Left lung (tissue), 10 donors: Measurements from ENCODE around the gene AICDA. TPM values are rescaled to one million over a fixed set of nuclear protein-coding genes. Genes with fewer than 3 reads are reported as not detected.
"Not testable (repeated sequence)": the region's sequence is repeated elsewhere in the genome, so short reads cannot be mapped to it uniquely, and the experiment has no call there.

Experiments used
- ATAC-seq: fragments of 200-7000 bp; cut with Tn5 transposase; one replicate; pipeline ENCODE4 v1.9.1; 2020; ENCODE audit warnings: moderate library complexity
- DNase-seq, 4 donors: peaks; one replicate each; pipeline ENCODE4 v3.0.0-alpha.2; 2013 to 2020
- H3K27ac ChIP-seq, 2 donors: fragments of 200-600 bp; sonication (generic) in 1 of 2; one replicate each; pipeline versions ENCODE4 v1.5.0 to v1.8.0; 2020 to 2021
- H3K27me3 ChIP-seq, 2 donors: fragments of 200-600 bp; sonication (generic) in 1 of 2; one replicate each; pipeline versions ENCODE4 v1.5.0 to v1.8.0; 2020 to 2021
- H3K36me3 ChIP-seq, 2 donors: fragments of 200-600 bp; sonication (generic) in 1 of 2; one replicate each; pipeline versions ENCODE4 v1.5.0 to v1.8.0; 2020 to 2021
- H3K4me1 ChIP-seq, 2 donors: fragments of 200-600 bp; one replicate each; pipeline ENCODE4 v1.8.0; 2021
- H3K4me3 ChIP-seq, 2 donors: fragments of 200-600 bp; sonication (generic) in 1 of 2; one replicate each; pipeline versions ENCODE4 v1.5.0 to v1.8.0; 2020 to 2021; ENCODE audit warnings: mild to moderate bottlenecking in 1 of 2
- H3K9me3 ChIP-seq, 2 donors: fragments of 200-600 bp; sonication (generic) in 1 of 2; one replicate each; pipeline versions ENCODE4 v1.5.0 to v1.8.0; 2020 to 2021
- intact Hi-C, 2 donors: fragments of 100-400 bp; cut with DNase I; formaldehyde crosslinking; loops; one replicate each; pipeline versions ENCODE4 v1.11.2 to v1.14.2; 2022
- polyA plus RNA-seq, 6 donors: library from polyadenylated mRNA; unstranded; fragments of 120-200 nt; gene quantifications; one replicate each; pipeline ENCODE4 v1.2.1, GENCODE V29; 2013; ENCODE audit not compliant: insufficient read length in 6 of 6
- total RNA-seq, 2 donors: library from RNA; stranded (reverse); fragmentation: NEBNext Ultra II Directional; extraction: Animal tissue kit (Norgen Biotek cat#: 25700); gene quantifications; one replicate each; pipeline ENCODE4 v1.2.1, GENCODE V29; 2021
- TF ChIP-seq, protein P1 (sequence below), 2 donors: fragments of 200-600 bp; sonication (generic) in 1 of 2; IDR thresholded peaks; one replicate each; pipeline versions ENCODE4 v1.5.0 to v1.8.0; 2021; ENCODE audit warnings: antibody characterized with exemption in 2 of 2
- donor health status: DM: no; HTN: yes; CAD: no.
- donor health status: DM: no; HTN: no; CAD: no.

AICDA gene
- total and polyA plus RNA-seq, 8 donors, result 0.04 to 0.24 (median 0.15) TPM; not detected in 3

DNA sequence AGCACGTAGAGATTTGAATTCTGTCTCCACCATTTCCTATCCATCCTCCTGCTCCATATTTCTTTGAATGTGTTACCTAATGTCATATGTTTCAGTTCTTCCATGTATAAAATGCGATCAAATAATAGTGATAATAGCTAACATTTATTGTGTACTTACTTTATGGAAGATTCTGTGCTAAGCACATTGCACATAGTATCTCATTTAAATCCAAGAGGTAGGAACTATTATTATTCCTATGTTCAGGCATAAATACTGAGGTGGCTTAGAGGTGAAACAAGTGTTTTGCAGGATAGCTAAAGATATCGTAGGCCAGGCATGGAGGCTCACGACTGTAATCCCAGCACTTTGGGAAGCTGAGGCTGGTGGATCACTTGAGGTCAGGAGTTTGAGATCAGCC lies 17.5 kb upstream of the AICDA start:
- H3K27me3 ChIP-seq, result no peaks in the 10 kb centered on the region
- H3K4me1 ChIP-seq, result no peaks in the 10 kb centered on the region
- no peak overlapping the region for H3K4me3 ChIP-seq
- DNase-seq (no peak), ATAC-seq (no peak)
- no peaks in the 10 kb centered on the region for H3K9me3 ChIP-seq
- intact Hi-C loops, result no loop called here
- H3K27ac ChIP-seq, result no peak overlapping the region
- TF ChIP-seq, protein P1, sequence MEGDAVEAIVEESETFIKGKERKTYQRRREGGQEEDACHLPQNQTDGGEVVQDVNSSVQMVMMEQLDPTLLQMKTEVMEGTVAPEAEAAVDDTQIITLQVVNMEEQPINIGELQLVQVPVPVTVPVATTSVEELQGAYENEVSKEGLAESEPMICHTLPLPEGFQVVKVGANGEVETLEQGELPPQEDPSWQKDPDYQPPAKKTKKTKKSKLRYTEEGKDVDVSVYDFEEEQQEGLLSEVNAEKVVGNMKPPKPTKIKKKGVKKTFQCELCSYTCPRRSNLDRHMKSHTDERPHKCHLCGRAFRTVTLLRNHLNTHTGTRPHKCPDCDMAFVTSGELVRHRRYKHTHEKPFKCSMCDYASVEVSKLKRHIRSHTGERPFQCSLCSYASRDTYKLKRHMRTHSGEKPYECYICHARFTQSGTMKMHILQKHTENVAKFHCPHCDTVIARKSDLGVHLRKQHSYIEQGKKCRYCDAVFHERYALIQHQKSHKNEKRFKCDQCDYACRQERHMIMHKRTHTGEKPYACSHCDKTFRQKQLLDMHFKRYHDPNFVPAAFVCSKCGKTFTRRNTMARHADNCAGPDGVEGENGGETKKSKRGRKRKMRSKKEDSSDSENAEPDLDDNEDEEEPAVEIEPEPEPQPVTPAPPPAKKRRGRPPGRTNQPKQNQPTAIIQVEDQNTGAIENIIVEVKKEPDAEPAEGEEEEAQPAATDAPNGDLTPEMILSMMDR (IDR thresholded peaks at IDR 0.05), result no peak
- no peaks in the 10 kb centered on the region for H3K36me3 ChIP-seq

GRCh38 chr12:8629486-8630033 lies 16.9 kb upstream of the AICDA start:
- DNase-seq, result no peak
- H3K4me3 ChIP-seq, result no peak overlapping the region
- no peaks in the 10 kb centered on the region for H3K36me3 ChIP-seq
- no peak for ATAC-seq
- intact Hi-C loops, result no loop called here
- no peaks in the 10 kb centered on the region for H3K9me3 ChIP-seq
- H3K27me3 ChIP-seq, result no peaks in the 10 kb centered on the region
- H3K4me1 ChIP-seq, result no peaks in the 10 kb centered on the region
- no peak overlapping the region for H3K27ac ChIP-seq
- TF ChIP-seq, protein P1 (IDR thresholded peaks at IDR 0.05), result no peak

DNA sequence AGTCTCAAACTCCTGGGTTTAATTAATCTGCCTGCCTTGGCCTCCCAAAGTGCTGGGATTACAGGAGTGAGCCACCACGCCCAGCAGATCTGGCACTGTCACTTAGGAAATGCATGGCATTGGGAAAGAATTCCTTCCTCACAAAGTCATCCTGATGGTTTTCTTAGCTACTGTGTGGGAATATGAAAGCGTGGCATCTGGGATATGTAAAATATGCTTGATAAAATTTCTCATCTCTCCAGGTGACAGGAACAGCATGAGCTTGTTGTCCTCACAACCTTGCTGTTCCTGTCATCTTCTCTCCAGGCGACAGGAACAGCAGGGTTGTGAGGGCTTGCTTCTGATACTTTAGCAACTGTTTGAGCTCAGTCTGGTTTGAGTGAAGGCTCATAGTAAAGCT lies 16.1 kb upstream of the AICDA start:
- ATAC-seq, result no peak
- intact Hi-C loops, result no loop called here
- Histone ChIP-seq H3K36me3 (no peaks in the 10 kb centered on the region), H3K4me1 (no peaks in the 10 kb centered on the region), H3K27me3 (no peaks in the 10 kb centered on the region), H3K27ac (no peak overlapping the region), H3K4me3 (no peak overlapping the region), H3K9me3 (no peaks in the 10 kb centered on the region)
- DNase-seq, result no peak
- TF ChIP-seq, protein P1 (IDR thresholded peaks at IDR 0.05), result no peak

DNA sequence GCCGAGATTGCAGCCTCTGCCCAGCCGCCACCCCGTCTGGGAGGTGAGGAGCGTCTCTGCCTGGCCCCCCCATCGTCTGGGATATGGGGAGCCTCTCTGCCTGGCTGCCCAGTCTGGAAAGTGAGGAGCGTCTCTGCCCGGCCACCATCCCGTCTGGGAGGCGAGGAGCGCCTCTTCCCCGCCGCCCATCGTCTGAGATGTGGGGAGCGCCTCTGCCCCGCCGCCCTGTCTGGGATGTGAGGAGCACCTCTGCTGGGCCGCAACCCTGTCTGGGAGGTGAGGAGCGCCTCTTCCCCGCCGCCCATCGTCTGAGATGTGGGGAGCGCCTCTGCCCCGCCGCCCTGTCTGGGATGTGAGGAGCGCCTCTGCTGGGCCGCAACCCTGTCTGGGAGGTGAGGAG lies 12.1 kb upstream of the AICDA start:
- ATAC-seq, H3K4me3 ChIP-seq, DNase-seq, H3K27ac ChIP-seq, H3K36me3 ChIP-seq, intact Hi-C loops, H3K27me3 ChIP-seq, H3K9me3 ChIP-seq, H3K4me1 ChIP-seq: not testable (repeated sequence)

DNA sequence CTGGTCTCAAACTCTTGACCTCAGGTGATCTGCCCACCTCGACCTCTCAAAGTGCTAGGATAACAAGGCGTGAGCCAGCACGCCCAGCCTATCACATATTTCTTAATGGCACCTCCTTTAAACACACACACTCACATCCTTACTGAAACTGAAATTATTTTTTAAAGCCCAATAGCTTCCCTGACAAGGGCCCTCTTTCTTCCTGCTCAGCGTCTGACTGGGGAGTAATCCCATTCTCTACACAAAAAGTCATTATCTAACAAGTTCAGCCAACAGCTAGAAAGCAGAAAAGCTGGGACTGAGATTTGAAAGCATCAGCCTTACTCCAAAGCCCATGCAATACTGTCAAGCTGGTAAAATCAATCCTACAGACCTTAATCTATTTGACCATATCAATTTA lies 10.0 kb upstream of the AICDA start:
- no peak for ATAC-seq
- no peaks in the 10 kb centered on the region for H3K9me3 ChIP-seq
- intact Hi-C loops, result no loop called here
- H3K27ac ChIP-seq, result no peak overlapping the region
- TF ChIP-seq, protein P1 (IDR thresholded peaks at IDR 0.05), result no peak
- DNase-seq, result no peak
- H3K4me1 ChIP-seq, result peaks cover 0 to 19% of the 10 kb centered on the region in 2 donors
- H3K27me3 ChIP-seq, result no peaks in the 10 kb centered on the region
- H3K4me3 ChIP-seq, result no peak overlapping the region
- no peaks in the 10 kb centered on the region for H3K36me3 ChIP-seq

GRCh38 chr12:8615206-8615605 lies 2.5 kb upstream of the AICDA start:
- Histone ChIP-seq H3K27me3 (no peaks in the 10 kb centered on the region), H3K27ac (no peak overlapping the region), H3K9me3 (no peaks in the 10 kb centered on the region), H3K4me1 (peaks cover 0 to 19% of the 10 kb centered on the region in 2 donors), H3K4me3 (no peak overlapping the region), H3K36me3 (no peaks in the 10 kb centered on the region)
- ATAC-seq, result no peak
- TF ChIP-seq, protein P1 (IDR thresholded peaks at IDR 0.05), result no peak
- intact Hi-C loops, result no loop called here
- no peak for DNase-seq

- H3K27ac ChIP-seq, intact Hi-C loops: not testable (repeated sequence)
Measured at GRCh38 chr12:8613881-8614280, 1.2 kb upstream of the AICDA start.

More at GRCh38 chr12:8613881-8614280, 1.2 kb upstream of the AICDA start:
- H3K4me3 ChIP-seq, H3K9me3 ChIP-seq, DNase-seq, H3K36me3 ChIP-seq, H3K27me3 ChIP-seq, ATAC-seq: not testable (repeated sequence)
- peaks cover 0 to 17% of the 10 kb centered on the region in 2 donors for H3K4me1 ChIP-seq
